GM19035 (cell line): ENCODE measurements around the gene KLC3.
"Not testable (repeated sequence)": the region's sequence is repeated elsewhere in the genome, so short reads cannot be mapped to it uniquely, and the experiment has no call there.

Source experiments
- ATAC-seq: cut with Tn5 transposase; IDR thresholded peaks from one replicate; pipeline ENCODE4 v1.9.1; 2021; ENCODE audit not compliant: unreplicated experiment

The KLC3 gene

GRCh38 chr19:45340232-45340898 is at the start of gene KLC3:
TSS of gene KLC3 (plus strand) at chr19:45340750. CDS start at chr19:45345542, 4,792 bp downstream.
- ATAC-seq: no peak

- ATAC-seq: no peak
These were observed 48.7 kb upstream of the KLC3 start for GRCh38 chr19:45291834-45292233.

- ATAC-seq: no peak
These were observed 46.9 kb upstream of the KLC3 start for GRCh38 chr19:45293682-45294081.

DNA sequence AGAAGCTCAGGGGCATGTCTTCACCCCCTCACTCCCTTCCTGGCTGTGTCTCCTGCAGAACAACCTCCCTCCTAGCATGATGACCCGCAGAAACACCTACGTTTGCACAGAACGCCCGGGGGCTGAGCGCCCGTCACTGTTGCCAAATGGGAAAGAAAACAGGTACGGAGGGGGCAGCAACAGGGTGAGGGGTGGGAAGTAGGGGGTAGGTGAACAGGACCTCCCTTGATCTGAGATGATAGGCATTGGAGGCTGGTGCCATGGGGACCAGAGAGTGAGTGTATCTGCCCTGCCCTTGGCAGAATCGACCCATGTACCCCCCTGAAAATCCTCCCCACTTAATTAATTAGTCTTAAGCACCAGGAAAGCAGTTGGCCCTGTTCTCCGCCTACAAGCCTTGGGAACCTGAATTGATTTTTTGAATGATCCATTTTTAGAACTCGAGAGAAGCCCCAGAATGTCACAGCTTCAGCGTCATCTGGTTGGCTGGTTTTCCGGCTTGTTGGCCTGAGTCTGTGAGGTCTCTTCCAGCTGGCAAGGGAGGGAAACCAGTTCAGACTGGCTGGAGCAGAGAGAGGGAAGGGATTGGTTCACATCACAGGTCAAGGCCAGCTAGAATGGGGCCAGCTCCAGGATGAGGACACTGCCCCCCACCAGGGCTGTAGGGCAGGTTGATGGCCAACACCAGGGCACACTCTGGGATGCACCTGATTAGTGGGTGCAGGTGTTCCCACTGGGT is 46.1 kb upstream of the KLC3 start:
- no peak for ATAC-seq

- no peak for ATAC-seq
These were observed 44.7 kb upstream of the KLC3 start for GRCh38 chr19:45295873-45296272.

- no peak for ATAC-seq
These were observed 44.2 kb upstream of the KLC3 start for GRCh38 chr19:45296355-45296754.

DNA sequence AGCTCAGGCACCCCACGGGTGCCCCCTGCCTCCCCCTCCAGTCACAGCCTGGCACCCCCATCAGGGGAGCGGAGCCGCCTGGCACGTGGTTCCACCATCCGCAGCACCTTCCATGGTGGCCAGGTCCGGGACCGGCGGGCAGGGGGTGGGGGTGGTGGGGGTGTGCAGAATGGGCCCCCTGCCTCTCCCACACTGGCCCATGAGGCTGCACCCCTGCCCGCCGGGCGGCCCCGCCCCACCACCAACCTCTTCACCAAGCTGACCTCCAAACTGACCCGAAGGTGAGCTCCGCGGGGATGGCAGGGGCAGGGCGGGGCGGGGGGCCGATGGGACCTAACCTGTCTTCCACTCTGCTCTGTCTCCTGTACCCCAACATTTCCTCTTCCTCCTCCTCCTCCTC is 42.9 kb upstream of the KLC3 start:
- no peak for ATAC-seq

DNA sequence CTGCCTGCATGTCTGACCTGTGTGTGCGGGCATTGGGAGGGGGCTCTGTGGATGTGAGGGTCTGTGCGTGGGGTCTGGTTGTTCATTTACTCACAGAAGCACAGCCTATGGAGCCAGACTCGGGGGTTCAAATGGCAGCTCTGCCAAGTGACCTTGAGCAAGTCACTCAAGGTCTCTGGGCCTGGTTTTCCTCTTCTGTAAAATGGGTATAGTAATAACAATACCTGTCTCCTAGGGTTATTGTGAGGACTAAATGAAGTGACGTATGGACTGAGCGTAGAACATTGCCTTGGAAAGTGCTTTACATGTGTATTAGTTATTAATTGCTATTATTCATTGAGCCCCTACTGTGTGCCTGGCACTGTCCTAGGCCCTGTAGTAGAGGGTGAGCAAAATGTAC is 42.3 kb upstream of the KLC3 start:
- no peak for ATAC-seq

GRCh38 chr19:45299719-45300118 is 40.8 kb upstream of the KLC3 start:
- no peak for ATAC-seq

- ATAC-seq: no peak
These were observed 38.1 kb upstream of the KLC3 start for GRCh38 chr19:45302416-45302815.

GRCh38 chr19:45303269-45304060 is 37.1 kb upstream of the KLC3 start:
- no peak for ATAC-seq

DNA sequence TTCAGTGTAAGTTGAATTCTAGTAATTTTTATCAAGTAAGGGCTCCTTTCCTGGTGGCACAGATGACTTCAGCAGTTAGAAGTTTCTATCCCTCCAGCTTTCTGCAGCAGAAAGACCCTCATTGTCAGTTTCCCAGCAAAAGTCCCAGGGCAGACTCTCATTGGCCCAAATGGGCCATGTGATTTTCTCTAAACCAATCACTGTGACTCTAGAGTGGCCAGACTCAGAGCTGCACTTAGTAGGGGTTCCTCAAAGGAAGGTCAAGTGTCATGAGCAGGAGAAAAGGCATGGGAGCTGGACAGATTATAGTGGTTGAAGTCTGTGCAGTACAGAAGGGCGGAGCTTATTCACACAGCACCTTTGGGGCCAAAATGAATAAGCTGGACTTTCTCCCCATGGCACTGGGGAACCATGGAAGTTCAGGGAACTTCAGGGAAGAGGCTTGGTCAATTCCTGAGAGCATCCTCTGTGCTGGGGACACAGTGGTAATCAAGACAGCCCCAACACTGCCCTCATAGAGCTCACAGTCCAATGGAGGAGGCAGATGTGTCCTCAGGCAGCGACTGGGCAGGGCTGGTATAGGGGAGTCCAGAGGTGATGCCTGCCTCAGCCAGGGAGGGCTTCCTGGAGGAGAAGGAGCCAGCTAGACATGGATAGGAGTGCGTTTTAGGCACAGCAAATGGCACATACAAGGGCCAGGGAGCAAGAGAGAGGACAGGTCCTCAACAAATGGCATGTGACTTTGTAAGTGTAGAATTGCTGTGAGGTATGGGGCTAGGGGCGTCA is 36.2 kb upstream of the KLC3 start:
- ATAC-seq: no peak

- ATAC-seq: no peak
These were observed 35.5 kb upstream of the KLC3 start for GRCh38 chr19:45305007-45305406.

- no peak for ATAC-seq
These were observed 35.1 kb upstream of the KLC3 start for GRCh38 chr19:45305421-45305820.

DNA sequence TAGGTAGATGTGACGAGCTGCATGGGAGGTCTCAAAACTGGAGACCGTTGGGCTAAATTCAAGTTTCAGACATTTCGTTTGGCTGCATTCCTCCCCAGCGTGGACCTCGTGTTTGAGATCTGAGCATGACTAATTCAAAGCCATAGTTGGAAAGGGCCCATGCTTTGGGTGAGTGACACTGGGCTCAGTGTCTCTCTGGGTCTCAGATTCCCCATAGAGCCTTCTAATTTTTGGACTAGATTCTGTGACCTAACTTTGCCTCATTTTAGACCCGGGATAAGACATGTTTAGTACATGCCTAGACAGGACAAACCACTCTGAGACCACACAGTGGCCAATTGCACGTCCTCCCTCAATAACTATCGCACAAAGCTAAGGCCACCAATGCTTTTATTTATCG is 34.5 kb upstream of the KLC3 start:
- no peak for ATAC-seq

DNA sequence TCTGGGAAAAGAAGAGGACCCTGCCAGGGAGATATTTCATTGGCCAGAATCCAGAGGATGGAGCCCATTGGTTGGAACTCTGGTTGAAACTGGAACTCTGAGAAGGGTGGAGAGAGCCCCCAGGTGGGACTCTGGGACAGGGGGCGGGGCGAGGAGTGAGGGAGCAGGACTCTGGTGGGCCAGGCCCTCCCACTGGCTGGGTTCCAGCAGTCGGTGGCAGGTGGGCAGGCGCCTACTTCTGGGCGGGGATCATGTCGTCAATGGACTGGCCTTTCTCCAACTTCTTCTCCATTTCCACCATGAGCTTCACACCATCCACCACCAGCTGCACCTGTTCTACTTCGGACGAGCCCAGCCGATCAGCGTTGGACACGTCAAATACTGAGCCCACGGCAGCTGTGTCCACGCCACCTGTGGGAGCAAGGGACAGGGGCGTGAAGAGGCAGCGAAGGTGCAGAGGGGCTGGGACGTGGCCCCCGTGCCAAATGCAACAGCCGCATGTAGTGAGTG is 34.0 kb upstream of the KLC3 start:
- no peak for ATAC-seq

- ATAC-seq: no peak
These were observed 33.2 kb upstream of the KLC3 start for GRCh38 chr19:45307361-45307760.

DNA sequence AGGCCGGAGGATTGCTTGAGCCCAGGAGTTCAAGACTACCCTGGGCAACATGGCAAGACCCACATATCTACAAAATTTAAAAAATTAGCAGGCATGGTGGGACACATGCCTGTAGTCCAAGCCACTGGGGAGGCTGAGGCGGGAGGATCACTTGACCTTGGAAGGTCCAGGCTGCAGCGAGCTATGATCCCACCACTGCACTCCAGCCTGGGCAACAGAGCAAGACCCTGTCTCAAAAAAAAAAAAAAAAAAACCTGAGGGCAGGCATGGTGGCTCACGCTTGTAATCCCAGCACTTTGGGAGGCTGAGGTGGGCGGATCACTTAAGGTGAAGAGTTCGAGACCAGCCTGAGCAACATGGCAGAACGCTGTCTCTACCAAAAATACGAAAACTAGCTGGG is 31.2 kb upstream of the KLC3 start:
- ATAC-seq: not testable (repeated sequence)

DNA sequence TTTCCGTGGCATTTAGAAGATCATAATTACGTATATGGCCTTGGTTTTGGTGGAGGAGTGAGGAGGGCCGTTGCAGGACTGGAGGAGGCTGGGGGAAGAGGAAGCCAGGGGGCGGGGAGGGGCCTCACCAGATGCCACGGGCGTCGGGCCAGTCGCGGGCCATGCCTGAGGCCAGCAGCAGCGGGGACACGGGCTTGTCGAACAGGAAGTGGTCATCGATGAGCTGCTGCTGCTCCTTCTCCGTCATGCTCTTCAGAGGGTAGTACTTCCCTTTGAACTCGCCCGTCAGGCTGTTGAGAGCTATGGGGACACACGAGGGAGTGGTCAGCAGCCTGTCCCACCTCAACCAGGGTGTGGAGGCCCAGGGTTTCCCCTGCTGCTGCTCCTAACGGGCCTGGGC is 28.9 kb upstream of the KLC3 start:
- no peak for ATAC-seq

DNA sequence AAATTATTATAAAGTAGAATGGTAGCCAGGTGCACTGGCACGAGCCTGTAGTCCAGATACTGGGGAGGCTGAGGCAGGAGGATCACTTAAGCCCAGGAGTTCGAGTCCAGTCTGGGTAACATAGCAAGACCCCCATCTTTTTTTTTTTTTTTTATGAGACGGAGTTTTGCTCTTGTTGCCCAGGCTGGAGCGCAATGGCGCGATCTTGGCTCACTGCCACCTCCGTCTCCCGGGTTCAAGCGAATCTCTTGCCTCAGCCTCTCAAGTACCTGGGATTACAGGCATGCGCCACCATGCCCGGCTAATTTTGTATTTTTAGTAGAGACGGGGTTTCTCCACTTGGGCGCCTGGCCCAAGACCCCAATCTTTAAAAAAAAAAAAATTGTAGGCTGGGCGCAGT is 28.3 kb upstream of the KLC3 start:
- ATAC-seq: not testable (repeated sequence)

DNA sequence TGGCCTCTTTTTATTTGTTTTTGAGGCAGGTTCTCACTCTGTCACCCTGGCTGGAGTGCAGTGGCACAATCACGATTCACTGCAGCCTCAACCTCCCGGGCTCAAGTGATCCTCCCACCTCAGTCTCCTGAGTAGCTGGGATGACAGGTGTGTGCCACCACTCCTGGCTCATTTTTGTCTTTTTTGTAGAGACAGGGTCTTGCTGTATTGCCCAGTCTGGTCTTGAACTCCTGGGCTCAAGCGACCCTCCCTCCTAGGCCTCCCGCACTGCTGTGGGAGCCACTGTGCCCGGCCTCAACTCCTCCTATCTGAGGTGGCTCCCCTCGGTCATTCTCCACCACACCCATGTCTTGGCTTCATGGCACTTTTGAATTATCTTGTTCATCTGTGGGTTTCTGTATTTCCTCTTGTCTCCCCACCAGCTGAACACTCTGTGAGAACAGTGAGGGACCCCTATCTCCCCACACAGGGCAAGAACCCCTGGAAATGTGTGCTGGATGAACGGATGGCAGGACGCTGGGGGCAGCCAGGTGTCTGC is 25.8 kb upstream of the KLC3 start:
- no peak for ATAC-seq
